ENCODE measurements around the gene PSEN2. TPM values are rescaled to one million over a fixed set of nuclear protein-coding genes. Genes with fewer than 3 reads are reported as not detected.
A peak's percentile ranks its signal among the peaks of the same experiment; 100 is the strongest.

The PSEN2 gene
- total and polyA plus RNA-seq, 2 experiments from 2014 or later: 12.9 to 14.3 TPM

DNA sequence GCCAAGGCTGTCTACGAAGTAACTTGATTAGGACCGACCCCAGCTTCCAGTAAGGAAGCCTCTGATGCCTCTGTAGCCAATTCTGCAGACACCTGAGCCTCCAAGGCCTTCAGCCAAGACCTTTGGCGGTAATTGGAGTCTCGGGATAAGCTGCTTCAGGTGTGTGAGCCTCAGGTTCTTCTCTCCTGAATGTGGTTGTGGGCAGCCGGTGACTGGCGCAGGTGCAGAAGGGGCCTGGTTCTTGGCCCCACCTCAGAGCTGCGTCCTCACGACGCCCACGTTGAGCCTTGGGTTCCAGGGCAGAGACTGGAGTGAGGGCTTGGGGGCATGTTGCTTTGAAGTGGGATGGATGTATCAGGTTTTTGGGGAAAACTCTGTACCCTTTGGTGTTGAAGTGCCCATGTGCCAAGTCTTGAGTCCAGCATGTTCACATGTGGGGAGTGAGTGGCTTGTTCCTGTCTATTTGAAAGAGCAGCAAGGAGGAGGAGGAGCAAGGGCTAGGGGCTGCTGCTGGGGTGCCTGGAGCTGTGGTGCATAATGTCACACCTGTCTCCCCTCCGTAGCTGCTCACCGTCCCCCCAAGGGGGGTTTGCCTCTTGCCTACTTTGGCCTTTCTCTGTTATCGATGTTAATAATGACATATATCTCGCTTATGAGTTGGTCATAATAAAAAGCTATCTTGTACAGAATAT, 1.4 kb downstream of the PSEN2 start:
- no peak for DNase-seq (ENCODE audit: low spot score)
- H3K79me2 ChIP-seq: peaks cover 10% of the 10 kb centered on the region
- H4K20me1 ChIP-seq (ENCODE audit: insufficient read depth, poor library complexity, severe bottlenecking): no peaks in the 10 kb centered on the region
- 86% methylated on average over 14 of the region's 14 CpGs for WGBS (ENCODE audit: low lambda C conversion rate, missing lambda C conversion rate)
- H3K4me2 ChIP-seq: peak overlapping the region; percentile 93
- no peak for TF ChIP-seq EZH2 (IDR thresholded peaks at IDR 0.05; ENCODE audit: borderline replicate concordance)
- H3K27me3 ChIP-seq: no peaks in the 10 kb centered on the region
- no peaks in the 10 kb centered on the region for H3K9me2 ChIP-seq (replicated peaks; ENCODE audit: insufficient read depth)
- peak overlapping the region; percentile 86 for H3K4me3 ChIP-seq
- no peak overlapping the region for H3K27ac ChIP-seq
- H3K9me3 ChIP-seq (ENCODE audit: low read depth): no peaks in the 10 kb centered on the region
- no peak overlapping the region for H2AFZ ChIP-seq
- H3K36me3 ChIP-seq (replicated peaks; ENCODE audit: insufficient read depth, low read depth): no peaks in the 10 kb centered on the region
- H3K4me1 ChIP-seq (ENCODE audit: insufficient read depth): peaks cover 13% of the 10 kb centered on the region

- Histone ChIP-seq H3K27ac (no peak overlapping the region), H4K20me1 (ENCODE audit: insufficient read depth, poor library complexity, severe bottlenecking) (no peaks in the 10 kb centered on the region), H3K36me3 (replicated peaks; ENCODE audit: insufficient read depth, low read depth) (no peaks in the 10 kb centered on the region), H3K4me1 (ENCODE audit: insufficient read depth) (peaks cover 13% of the 10 kb centered on the region), H3K4me2 (peak overlapping the region; percentile 37), H2AFZ (no peak overlapping the region), H3K9me3 (ENCODE audit: low read depth) (no peaks in the 10 kb centered on the region), H3K9me2 (replicated peaks; ENCODE audit: insufficient read depth) (no peaks in the 10 kb centered on the region), H3K27me3 (no peaks in the 10 kb centered on the region), H3K4me3 (no peak overlapping the region), H3K79me2 (peaks cover 10% of the 10 kb centered on the region)
- WGBS (ENCODE audit: low lambda C conversion rate, missing lambda C conversion rate): 65% methylated on average over 7 of the region's 7 CpGs
- no peak for TF ChIP-seq EZH2 (IDR thresholded peaks at IDR 0.05; ENCODE audit: borderline replicate concordance)
- no peak for TF ChIP-seq CTCF (IDR thresholded peaks at IDR 0.05; ENCODE audit: poor library complexity)
- no peak for TF ChIP-seq EZH2phosphoT487 (IDR thresholded peaks at IDR 0.05; ENCODE audit: low read depth, severe bottlenecking, unreplicated experiment)
- DNase-seq (ENCODE audit: low spot score): peak; percentile 5
These were observed 2.0 kb downstream of the PSEN2 start for GRCh38 chr1:226872437-226872836.

- Histone ChIP-seq H3K27me3 (no peaks in the 10 kb centered on the region), H3K36me3 (replicated peaks; ENCODE audit: insufficient read depth, low read depth) (no peaks in the 10 kb centered on the region), H4K20me1 (ENCODE audit: insufficient read depth, poor library complexity, severe bottlenecking) (no peaks in the 10 kb centered on the region), H3K9me3 (ENCODE audit: low read depth) (no peaks in the 10 kb centered on the region), H3K9me2 (replicated peaks; ENCODE audit: insufficient read depth) (no peaks in the 10 kb centered on the region), H3K4me2 (no peak overlapping the region), H3K4me3 (no peak overlapping the region), H3K79me2 (peaks cover 10% of the 10 kb centered on the region), H3K4me1 (ENCODE audit: insufficient read depth) (peaks cover 13% of the 10 kb centered on the region), H2AFZ (no peak overlapping the region), H3K27ac (no peak overlapping the region)
- 71% methylated on average over 7 of the region's 7 CpGs for WGBS (ENCODE audit: low lambda C conversion rate, missing lambda C conversion rate)
- TF ChIP-seq EZH2 (IDR thresholded peaks at IDR 0.05; ENCODE audit: borderline replicate concordance): no peak
- no peak for TF ChIP-seq EZH2phosphoT487 (IDR thresholded peaks at IDR 0.05; ENCODE audit: low read depth, severe bottlenecking, unreplicated experiment)
- TF ChIP-seq CTCF (IDR thresholded peaks at IDR 0.05; ENCODE audit: poor library complexity): no peak
- DNase-seq (ENCODE audit: low spot score): peak; percentile 2
These were observed 3.6 kb downstream of the PSEN2 start for GRCh38 chr1:226873771-226874578.

All from hepatocyte (in vitro differentiated cells).